Measurements from ENCODE around the gene NUTM2E.
"Not testable (repeated sequence)": the region's sequence is repeated elsewhere in the genome, so short reads cannot be mapped to it uniquely, and the experiment has no call there.

DNA sequence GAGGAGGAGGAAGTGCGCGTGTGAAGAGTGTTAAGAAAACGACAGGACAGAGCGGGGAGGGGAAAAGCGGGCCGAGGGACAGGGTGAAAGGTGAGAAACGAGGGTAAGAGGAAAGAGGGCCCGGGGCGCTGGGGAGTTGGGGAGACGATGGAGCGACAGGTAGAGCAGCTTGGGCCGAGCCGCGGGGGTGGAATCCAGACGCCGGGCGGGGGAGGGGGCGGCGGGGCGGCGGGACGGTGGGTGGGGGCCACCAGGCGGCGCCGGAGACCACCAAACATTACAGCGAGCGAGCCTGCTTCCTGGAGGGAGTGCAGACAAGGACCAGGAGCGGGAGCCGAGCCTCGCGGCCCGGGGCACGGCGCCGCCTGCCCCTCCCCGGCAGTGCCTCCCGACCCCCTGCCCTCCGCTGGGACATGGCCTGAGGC lies 940 bp upstream of the NUTM2E start:
- TF ChIP-seq, protein P1, sequence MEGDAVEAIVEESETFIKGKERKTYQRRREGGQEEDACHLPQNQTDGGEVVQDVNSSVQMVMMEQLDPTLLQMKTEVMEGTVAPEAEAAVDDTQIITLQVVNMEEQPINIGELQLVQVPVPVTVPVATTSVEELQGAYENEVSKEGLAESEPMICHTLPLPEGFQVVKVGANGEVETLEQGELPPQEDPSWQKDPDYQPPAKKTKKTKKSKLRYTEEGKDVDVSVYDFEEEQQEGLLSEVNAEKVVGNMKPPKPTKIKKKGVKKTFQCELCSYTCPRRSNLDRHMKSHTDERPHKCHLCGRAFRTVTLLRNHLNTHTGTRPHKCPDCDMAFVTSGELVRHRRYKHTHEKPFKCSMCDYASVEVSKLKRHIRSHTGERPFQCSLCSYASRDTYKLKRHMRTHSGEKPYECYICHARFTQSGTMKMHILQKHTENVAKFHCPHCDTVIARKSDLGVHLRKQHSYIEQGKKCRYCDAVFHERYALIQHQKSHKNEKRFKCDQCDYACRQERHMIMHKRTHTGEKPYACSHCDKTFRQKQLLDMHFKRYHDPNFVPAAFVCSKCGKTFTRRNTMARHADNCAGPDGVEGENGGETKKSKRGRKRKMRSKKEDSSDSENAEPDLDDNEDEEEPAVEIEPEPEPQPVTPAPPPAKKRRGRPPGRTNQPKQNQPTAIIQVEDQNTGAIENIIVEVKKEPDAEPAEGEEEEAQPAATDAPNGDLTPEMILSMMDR (conservative IDR thresholded peaks at IDR 0.05; ENCODE audit: low read length), result not testable (repeated sequence)
- TF ChIP-seq EZH2phosphoT487 (IDR thresholded peaks at IDR 0.05; ENCODE audit: borderline replicate concordance, low read depth, low read length), result not testable (repeated sequence)

All from OCI-LY7 (cell line).